SK-MEL-5 (cell line): Measurements from ENCODE around the gene PDPK1. TPM values are rescaled to one million over a fixed set of nuclear protein-coding genes. Genes with fewer than 3 reads are reported as not detected.

Experiments used
- small RNA-seq, 2 experiments: library from RNA; depleted of rRNA; stranded (forward); fragments of <200 nt; gene quantifications; one replicate each; pipeline ENCODE3, GENCODE V24; 2014
- total RNA-seq: library from RNA; depleted of rRNA; stranded (reverse); fragments of >200 nt; shearing (Covaris generic); gene quantifications from 2 replicates; pipeline ENCODE4 v1.2.3, GENCODE V29; 2014; rRNA removed

Gene PDPK1
- total RNA-seq, 1 experiment from 2014 or later = 12.3 TPM

Small RNAs within 50 kb of the gene (small RNA-seq; reads per million reads assigned to genes)
- gene AC093525.1 (0 reads per million in 2 experiments), gene MIR3178 (0.02 to 0.05 reads per million in 2 experiments)

Other genes starting within 250 kb of the PDPK1 start
- gene ABCA3, start 197.3 kb upstream of the PDPK1 start, total RNA-seq = 0.24 and 0.40 TPM in 2 replicates
- gene CCNF, start 108.6 kb upstream of the PDPK1 start, total RNA-seq = 12.9 and 14.5 TPM in 2 replicates
- 12.1 and 15.2 TPM in 2 replicates for gene TEDC2, start 77.9 kb upstream of the PDPK1 start, total RNA-seq
- gene NTN3, start 66.7 kb upstream of the PDPK1 start, total RNA-seq = 0.21 TPM in 1 of 2 replicates, not detected in the other
- 5.7 and 9.3 TPM in 2 replicates for gene TBC1D24, start 62.9 kb upstream of the PDPK1 start, total RNA-seq
- gene ATP6V0C, start 24.1 kb upstream of the PDPK1 start, total RNA-seq = 77.8 and 90.0 TPM in 2 replicates
- 119 and 124 TPM in 2 replicates for gene AMDHD2, start 17.6 kb upstream of the PDPK1 start, total RNA-seq
- gene CEMP1, start 6.6 kb upstream of the PDPK1 start, total RNA-seq = not detected in 2 replicates
- gene KCTD5, start 144.5 kb downstream of the PDPK1 start, total RNA-seq = 21.5 and 23.4 TPM in 2 replicates
- 0.13 and 0.24 TPM in 2 replicates for gene PRSS27, start 182.2 kb downstream of the PDPK1 start, total RNA-seq
- 21.4 and 34.0 TPM in 2 replicates for gene SRRM2, start 214.6 kb downstream of the PDPK1 start, total RNA-seq
- 113 and 114 TPM in 2 replicates for gene ELOB, start 239.3 kb downstream of the PDPK1 start, total RNA-seq
- 0.24 and 1.0 TPM in 2 replicates for gene PRSS33, start 249.5 kb downstream of the PDPK1 start, total RNA-seq